ENCODE data around the gene CLMP.

DNA sequence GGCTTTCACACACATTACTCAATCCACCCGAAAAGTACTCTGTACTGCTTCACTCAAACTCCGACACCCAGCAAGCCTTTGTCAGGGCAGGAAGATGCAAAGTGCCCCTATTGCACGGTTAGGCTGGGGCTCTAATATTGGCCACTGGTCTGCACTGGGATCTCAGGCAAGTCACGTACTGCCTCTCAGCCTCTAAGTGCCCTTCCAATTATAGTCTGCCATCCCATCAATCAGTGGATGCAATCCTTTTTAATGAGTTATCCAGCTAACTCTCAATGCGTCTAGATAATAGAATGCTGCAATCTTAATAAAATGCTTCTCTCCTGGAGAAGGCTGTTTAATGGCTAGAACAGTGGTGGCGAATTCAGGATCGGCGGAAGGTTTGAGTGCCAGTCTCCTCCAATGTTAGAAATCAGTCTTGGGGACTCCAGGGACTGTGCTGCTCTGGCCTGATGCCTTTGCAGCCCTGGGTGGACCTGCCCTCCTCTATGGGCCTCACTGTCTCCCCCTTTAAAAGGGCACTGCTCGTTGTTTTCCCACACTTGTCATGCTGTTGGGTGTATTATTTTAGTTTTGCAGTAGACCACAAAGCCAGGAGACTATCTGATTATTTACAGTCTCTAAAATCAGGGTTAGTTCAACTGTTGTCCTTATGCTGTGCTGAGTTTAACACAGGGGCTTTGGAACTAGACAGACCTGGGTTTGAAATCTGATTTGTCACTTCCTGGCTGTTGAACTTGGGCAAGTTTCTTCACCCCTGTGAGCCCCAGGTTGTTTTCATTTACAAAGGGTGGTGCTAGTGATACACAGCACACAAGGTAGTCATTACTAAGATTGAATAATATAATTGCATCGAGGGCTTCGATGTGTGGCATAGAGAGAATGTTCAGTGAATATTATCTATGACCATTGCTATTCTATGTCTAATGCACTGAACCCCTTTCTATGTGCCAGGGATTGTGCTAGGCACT lies 36.7 kb downstream of the CLMP start:
- TF ChIP-seq GATA2 (IDR thresholded peaks at IDR 0.05; ENCODE audit: low read depth, low read length) (no peak), GATA3 (IDR thresholded peaks at IDR 0.05; ENCODE audit: low read depth, low read length) (no peak)

Measured in SH-SY5Y (cell line).